Stomach (tissue), 9 donors: ENCODE data around the gene ATG14. TPM values are rescaled to one million over a fixed set of nuclear protein-coding genes. Genes with fewer than 3 reads are reported as not detected.

Source experiments
- DNase-seq, 2 donors: peaks; one replicate each; pipeline versions ENCODE4 v3.0.0 to v3.0.0-alpha.2; 2013 to 2019
- H3K27ac ChIP-seq, 5 donors: fragments of 200-600 bp in 4 of 5; sonication (generic) in 4 of 5; one replicate each; pipeline ENCODE4 v1.5.1; 2013 to 2019; ENCODE audit warnings: mild to moderate bottlenecking in 1 of 5, moderate library complexity in 1 of 5
- H3K27me3 ChIP-seq, 3 donors: fragments of 200-600 bp; sonication (generic); one replicate each; pipeline ENCODE4 v1.5.1; 2017 to 2019; ENCODE audit warnings: mixed run types in 1 of 3
- H3K36me3 ChIP-seq, 4 donors: fragments of 200-600 bp; sonication (generic); 1 replicate in 3 of 4; 2 replicates in 1 of 4; pipeline ENCODE4 v1.5.1; 2016 to 2019
- H3K4me1 ChIP-seq, 4 donors: fragments of 200-600 bp; sonication (generic); one replicate each; pipeline ENCODE4 v1.5.1; 2016 to 2019
- H3K4me3 ChIP-seq, 4 donors: fragments of 200-600 bp; sonication (generic) in 3 of 4; one replicate each; pipeline ENCODE4 v1.5.1; 2016 to 2019; ENCODE audit warnings: mild to moderate bottlenecking in 1 of 4
- H3K9me3 ChIP-seq, 4 donors: fragments of 200-600 bp; sonication (generic); one replicate each; pipeline ENCODE4 v1.5.1; 2016 to 2019
- CTCF ChIP-seq, 7 experiments: fragments of 450-650 bp in 4 of 7; fragments of 200-600 bp in 3 of 7; sonication (generic) in 3 of 7; IDR thresholded peaks; one replicate each; pipeline ENCODE4 v1.5.1; 2016 to 2019; ENCODE audit warnings: antibody characterized with exemption in 7 of 7, control low read depth in 2 of 7, mild to moderate bottlenecking in 1 of 7
- EP300 ChIP-seq: sonication (generic); formaldehyde crosslinking; IDR thresholded peaks from one replicate; pipeline ENCODE4 v1.6.1; 2017; ENCODE audit warnings: antibody characterized with exemption
- POLR2A ChIP-seq, 4 donors: fragments of 450-650 bp; IDR thresholded peaks; one replicate each; pipeline ENCODE4 v1.6.1; 2016; ENCODE audit warnings: antibody characterized with exemption in 4 of 4, control low read depth in 2 of 4, mild to moderate bottlenecking in 1 of 4, moderate library complexity in 1 of 4
- POLR2AphosphoS5 ChIP-seq, 3 donors: sonication (generic); formaldehyde crosslinking; IDR thresholded peaks; one replicate each; pipeline ENCODE4 v1.6.1; 2016; ENCODE audit warnings: antibody characterized with exemption in 3 of 3
- WGBS, 5 donors: extraction: QIAGEN DNeasy Blood & Tissue Kit in 3 of 5; methylation state at CpG; one replicate each; pipeline versions ENCODE4 v1.1.5 to v1.1.7; 2013 to 2018; 5-methylcytosine and 5-hydroxymethylcytosine counted together
- intact Hi-C: fragments of 100-400 bp; cut with DNase I; formaldehyde crosslinking; loops from one replicate; pipeline ENCODE4 v1.15.1; 2023; ENCODE audit warnings: low total_unique reads
- polyA plus RNA-seq, 3 donors: library from polyadenylated mRNA; stranded (reverse); fragments of 200-250 nt; gene quantifications; one replicate each; pipeline ENCODE4 v1.2.3, GENCODE V29; 2013
- total RNA-seq, 5 donors: library from RNA; depleted of rRNA; stranded (reverse); fragments of >200 nt; gene quantifications; one replicate each; pipeline versions ENCODE4 v1.1.0 to v1.2.3, GENCODE V29; 2014 to 2016
- donor health status: healthy with polysubstance abuse.
- donor health status: Bipolar disorder and iron deficiency.
- donor health status: healthy.

ATG14 gene
- total and polyA plus RNA-seq, 8 donors = 3.3 to 29.7 (median 5.8) TPM

DNA sequence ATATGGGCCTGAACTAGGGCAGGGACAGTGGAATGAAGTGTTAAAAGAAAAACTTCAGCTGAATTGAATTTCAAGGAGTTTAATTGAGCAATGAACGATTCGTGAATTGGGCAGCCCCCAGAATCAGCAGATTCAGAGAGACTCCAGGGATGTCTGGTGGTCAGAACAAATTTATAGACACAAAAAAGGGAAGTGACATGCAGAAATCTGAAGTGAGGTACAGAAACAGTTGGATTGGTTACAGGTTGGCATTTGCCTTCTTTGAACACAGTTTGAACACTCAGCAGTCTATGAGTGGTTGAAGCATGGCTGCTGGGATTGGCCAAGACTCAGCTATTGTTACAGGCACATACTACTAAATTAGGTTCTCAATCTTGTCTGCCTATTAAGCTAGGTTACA, 38.5 kb upstream of the ATG14 start:
- TF ChIP-seq EP300 = no peak
- TF ChIP-seq POLR2AphosphoS5 (IDR thresholded peaks at IDR 0.05) = no peak
- TF ChIP-seq POLR2A (IDR thresholded peaks at IDR 0.05) = no peak
- no peak for TF ChIP-seq CTCF (IDR thresholded peaks at IDR 0.05)
- WGBS, 5 donors = 64 to 94% (median 84%) methylated on average over 2 of the region's 2 CpGs

DNA sequence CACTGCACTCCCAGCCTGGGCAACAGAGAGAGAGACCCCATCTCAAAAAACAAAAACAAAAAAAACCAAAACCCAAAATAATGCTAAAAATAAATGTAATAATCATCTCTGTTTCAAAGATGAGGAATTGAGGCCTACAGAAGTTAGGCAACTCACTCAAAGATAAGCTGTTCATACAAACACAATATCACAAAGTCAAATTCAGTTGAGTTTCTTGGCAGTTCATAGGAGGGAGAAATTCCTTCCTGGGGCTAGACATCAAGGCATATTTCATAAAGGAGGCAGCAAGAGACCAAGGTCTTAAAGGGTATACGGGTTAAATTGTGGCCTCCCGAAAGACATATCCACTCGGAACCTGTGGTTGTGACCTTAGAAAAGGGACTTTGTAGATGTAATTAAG, 37.5 kb upstream of the ATG14 start:
- TF ChIP-seq POLR2AphosphoS5 (IDR thresholded peaks at IDR 0.05) (no peak), POLR2A (IDR thresholded peaks at IDR 0.05) (no peak), EP300 (no peak), CTCF (IDR thresholded peaks at IDR 0.05) (no peak)
- intact Hi-C loops = loop anchor here (10.0 kb wide), 1 partner anchor 1026 kb away; no protein-coding TSS in a partner anchor
- Histone ChIP-seq H3K4me1 (peaks cover 0 to 30% (median 16%) of the 10 kb centered on the region in 4 donors), H3K27ac (no peak overlapping the region), H3K9me3 (no peaks in the 10 kb centered on the region), H3K4me3 (no peak overlapping the region), H3K36me3 (no peaks in the 10 kb centered on the region), H3K27me3 (no peaks in the 10 kb centered on the region)
- DNase-seq = no peak
- WGBS, 5 donors = 67 to 94% (median 86%) methylated on average over 3 of the region's 3 CpGs

More for the DNA sequence above, 38.5 kb upstream of the ATG14 start:
- Histone ChIP-seq H3K36me3 (no peaks in the 10 kb centered on the region), H3K4me3 (no peak overlapping the region), H3K4me1 (peaks cover 7 to 40% (median 26%) of the 10 kb centered on the region in 4 donors), H3K9me3 (no peaks in the 10 kb centered on the region), H3K27me3 (no peaks in the 10 kb centered on the region), H3K27ac (no peak overlapping the region)
- intact Hi-C loops = no loop called here
- DNase-seq = no peak

- TF ChIP-seq POLR2A (IDR thresholded peaks at IDR 0.05) (no peak), POLR2AphosphoS5 (IDR thresholded peaks at IDR 0.05) (no peak), CTCF (IDR thresholded peaks at IDR 0.05) (no peak), EP300 (no peak)
- Histone ChIP-seq H3K36me3 (no peaks in the 10 kb centered on the region), H3K4me1 (peaks cover 0 to 21% (median 9%) of the 10 kb centered on the region in 4 donors), H3K27me3 (no peaks in the 10 kb centered on the region), H3K27ac (no peak overlapping the region), H3K4me3 (no peak overlapping the region), H3K9me3 (no peaks in the 10 kb centered on the region)
- WGBS, 5 donors = 32 to 50% (median 41%) methylated on average over 3 of the region's 3 CpGs
- peak; percentile 35 for DNase-seq
- intact Hi-C loops = loop anchor here (10.0 kb wide), 1 partner anchor 1027 kb away; no protein-coding TSS in a partner anchor
Measured at GRCh38 chr14:55448141-55448614, 36.5 kb upstream of the ATG14 start.

DNA sequence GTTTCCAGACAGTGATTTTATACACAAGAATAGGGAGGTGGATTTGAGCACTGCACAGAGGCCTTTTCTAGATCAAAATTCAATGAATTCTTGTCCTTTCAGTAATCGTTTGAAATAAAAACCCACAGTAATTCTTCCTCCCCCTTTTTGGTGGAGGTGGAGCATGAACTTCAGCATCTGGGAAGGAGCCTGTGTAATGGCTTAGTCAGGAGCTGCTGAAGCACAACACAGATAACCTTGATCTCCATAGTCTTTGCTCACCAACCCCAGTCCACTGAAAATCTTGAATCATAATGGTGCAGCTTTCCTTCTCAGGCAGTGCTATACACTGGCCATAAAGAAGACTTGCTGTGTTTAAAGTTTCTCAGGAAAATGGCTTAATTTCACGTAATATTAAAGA, 35.2 kb upstream of the ATG14 start:
- no peaks in the 10 kb centered on the region for H3K9me3 ChIP-seq
- H3K4me1 ChIP-seq = peaks cover 0 to 19% (median 8%) of the 10 kb centered on the region in 4 donors
- H3K36me3 ChIP-seq = no peaks in the 10 kb centered on the region
- TF ChIP-seq POLR2AphosphoS5 (IDR thresholded peaks at IDR 0.05) (no peak), POLR2A (IDR thresholded peaks at IDR 0.05) (no peak), CTCF (IDR thresholded peaks at IDR 0.05) (no peak), EP300 (no peak)
- no peak for DNase-seq
- H3K4me3 ChIP-seq = no peak overlapping the region
- 56 to 67% (median 63%) methylated on average over 2 of the region's 2 CpGs for WGBS, 5 donors
- no peaks in the 10 kb centered on the region for H3K27me3 ChIP-seq
- no peak overlapping the region for H3K27ac ChIP-seq
- intact Hi-C loops = loop anchor here (10.0 kb wide), 1 partner anchor 1028 kb away; no protein-coding TSS in a partner anchor
